T47D (cell line): ENCODE data around the gene TCP11L2.
"Not testable (repeated sequence)": the region's sequence is repeated elsewhere in the genome, so short reads cannot be mapped to it uniquely, and the experiment has no call there.

Experiments used
- DNase-seq, 2 experiments: peaks; one replicate each; pipeline versions ENCODE4 v3.0.0 to v3.0.0-alpha.2; 2011 to 2012; ENCODE audit warnings: low read depth in 1 of 2, low spot score in 1 of 2
- JUND ChIP-seq: IDR thresholded peaks from 2 replicates; pipeline ENCODE4 v1.6.1; 2012; ENCODE audit warnings: low read depth
- in situ Hi-C: cut with HindIII; loops from 2 replicates; pipeline ENCODE4 v1.10.0; 2016; ENCODE audit warnings: low sequenced_read_pairs, low pct_unique_long_range_greater_than_20kb

The TCP11L2 gene

GRCh38 chr12:106380954-106381353 is 78.4 kb downstream of the TCP11L2 start:
- TF ChIP-seq JUND, result no peak
- in situ Hi-C loops, result no loop called here
- DNase-seq, result no peak

- DNase-seq, in situ Hi-C loops: not testable (repeated sequence)
Measured at GRCh38 chr12:106381866-106382265, 79.3 kb downstream of the TCP11L2 start.

- in situ Hi-C loops, result no loop called here
- DNase-seq, result no peak
Measured at GRCh38 chr12:106386813-106387535, 84.4 kb downstream of the TCP11L2 start.

GRCh38 chr12:106387848-106388377 is 85.4 kb downstream of the TCP11L2 start:
- in situ Hi-C loops, result no loop called here
- TF ChIP-seq JUND, result no peak
- no peak for DNase-seq

More at GRCh38 chr12:106386813-106387535, 84.4 kb downstream of the TCP11L2 start:
- TF ChIP-seq JUND, result no peak

GRCh38 chr12:106389151-106389550 is 86.6 kb downstream of the TCP11L2 start:
- in situ Hi-C loops, result no loop called here
- DNase-seq, result no peak
- no peak for TF ChIP-seq JUND

- no peak for DNase-seq
- in situ Hi-C loops, result no loop called here
- no peak for TF ChIP-seq JUND
Measured at GRCh38 chr12:106392759-106393158, 90.2 kb downstream of the TCP11L2 start.
